GM23338 (cell line): ENCODE data around the gene EEF2. TPM values are rescaled to one million over a fixed set of nuclear protein-coding genes. Genes with fewer than 3 reads are reported as not detected.

ENCODE experiments used
- ATAC-seq: fragments of 200-7000 bp; cut with Tn5 transposase; 3 replicates; pipeline ENCODE4 v1.9.1; 2020
- DNase-seq: peaks from one replicate; pipeline ENCODE4 v3.0.0-alpha.2; 2015; ENCODE audit warnings: low spot score
- H2AFZ ChIP-seq: fragments of 200-600 bp; sonication (generic); 2 replicates; pipeline ENCODE4 v1.8.0; 2016; ENCODE audit warnings: antibody characterized with exemption, mild to moderate bottlenecking, moderate library complexity
- H3F3A ChIP-seq: fragments of 200-600 bp; sonication (generic); replicated peaks from 2 replicates; pipeline ENCODE4 v1.8.0; 2017; ENCODE audit warnings: antibody characterized with exemption, mixed run types, low read depth
- H3K27ac ChIP-seq: fragments of 200-600 bp; sonication (generic); 2 replicates; pipeline ENCODE4 v1.6.1; 2016; ENCODE audit warnings: low read depth
- H3K27me3 ChIP-seq: fragments of 200-600 bp; sonication (generic); 2 replicates; pipeline ENCODE4 v1.8.0; 2016; ENCODE audit warnings: mild to moderate bottlenecking, mixed run types, moderate library complexity; ENCODE audit not compliant: insufficient read depth
- H3K36me3 ChIP-seq: fragments of 200-600 bp; sonication (generic); 2 replicates; pipeline ENCODE4 v1.8.0; 2016; ENCODE audit warnings: mild to moderate bottlenecking; ENCODE audit not compliant: insufficient read depth
- H3K4me1 ChIP-seq: fragments of 200-600 bp; sonication (generic); 2 replicates; pipeline ENCODE4 v1.8.0; 2016; ENCODE audit warnings: mild to moderate bottlenecking, moderate library complexity; ENCODE audit not compliant: insufficient read depth
- H3K4me2 ChIP-seq: fragments of 200-600 bp; sonication (generic); 2 replicates; pipeline ENCODE4 v1.7.1; 2017; ENCODE audit warnings: mixed run types
- H3K4me3 ChIP-seq: fragments of 200-600 bp; sonication (generic); 2 replicates; pipeline ENCODE4 v1.6.1; 2016; ENCODE audit warnings: mixed run types
- H3K79me2 ChIP-seq: fragments of 200-600 bp; sonication (generic); replicated peaks from 2 replicates; pipeline ENCODE4 v1.8.0; 2017; ENCODE audit warnings: mild to moderate bottlenecking; ENCODE audit not compliant: insufficient read depth
- H3K9me2 ChIP-seq: fragments of 200-600 bp; sonication (generic); 2 replicates; pipeline ENCODE4 v1.8.0; 2017; ENCODE audit not compliant: insufficient read depth
- H4K20me1 ChIP-seq: fragments of 200-600 bp; sonication (generic); replicated peaks from 2 replicates; pipeline ENCODE4 v1.8.0; 2017; ENCODE audit warnings: mild to moderate bottlenecking; ENCODE audit not compliant: insufficient read depth
- H3K27ac Mint-ChIP-seq: 2 replicates; pipeline ENCODE4 v1.8.0; 2020; ENCODE audit warnings: inconsistent platforms, mild to moderate bottlenecking, moderate library complexity, mixed read lengths
- H3K27me3 Mint-ChIP-seq: 3 replicates; pipeline ENCODE4 v1.8.0; 2022; ENCODE audit warnings: low read depth, mild to moderate bottlenecking, moderate library complexity, mixed read lengths, inconsistent platforms; ENCODE audit not compliant: insufficient read depth, poor library complexity
- H3K36me3 Mint-ChIP-seq: 3 replicates; pipeline ENCODE4 v1.8.0; 2021; ENCODE audit warnings: low read depth, mild to moderate bottlenecking, inconsistent platforms, moderate library complexity, mixed read lengths
- H3K4me1 Mint-ChIP-seq: 3 replicates; pipeline ENCODE4 v1.8.0; 2020; ENCODE audit warnings: mild to moderate bottlenecking, inconsistent platforms, mixed read lengths
- H3K4me3 Mint-ChIP-seq: 3 replicates; pipeline ENCODE4 v1.8.0; 2021; ENCODE audit warnings: moderate library complexity, mild to moderate bottlenecking, inconsistent platforms, mixed read lengths
- H3K9me3 Mint-ChIP-seq: 3 replicates; pipeline ENCODE4 v1.8.0; 2020; ENCODE audit warnings: moderate library complexity, mild to moderate bottlenecking, inconsistent platforms, mixed read lengths
- CREB1 ChIP-seq: fragments of 250-450 bp; sonication (Bioruptor Pico); IDR thresholded peaks from 2 replicates; pipeline ENCODE4 v1.5.0; 2020; ENCODE audit warnings: low read depth, mild to moderate bottlenecking, moderate library complexity
- CTCF ChIP-seq, 2 experiments: fragments of 200-600 bp in 1 of 2; sonication (generic) in 1 of 2; conservative IDR thresholded peaks; 2 replicates each; pipeline versions ENCODE4 v1.5.1 to v1.6.1; 2016 to 2017; ENCODE audit warnings: antibody characterized with exemption in 2 of 2, low read depth in 2 of 2, mild to moderate bottlenecking in 2 of 2, moderate library complexity in 1 of 2
- ETS1 ChIP-seq: IDR thresholded peaks from 2 replicates; pipeline ENCODE4 v1.6.1; 2016; ENCODE audit warnings: antibody characterized with exemption
- EZH2 ChIP-seq: fragments of 200-600 bp; sonication (generic); IDR thresholded peaks from one replicate; pipeline ENCODE4 v1.8.0; 2017; ENCODE audit warnings: antibody characterized with exemption, mild to moderate bottlenecking, low read depth; ENCODE audit not compliant: unreplicated experiment
- EZH2phosphoT487 ChIP-seq: fragments of 200-600 bp; sonication (generic); IDR thresholded peaks from one replicate; pipeline ENCODE4 v1.8.1; 2018; ENCODE audit warnings: antibody characterized with exemption; ENCODE audit not compliant: unreplicated experiment
- JUNB ChIP-seq: IDR thresholded peaks from one replicate; pipeline ENCODE4 v1.6.1; 2016; ENCODE audit warnings: antibody characterized with exemption; ENCODE audit not compliant: unreplicated experiment
- NANOG ChIP-seq: IDR thresholded peaks from 2 replicates; pipeline ENCODE4 v1.6.1; 2016; ENCODE audit warnings: antibody characterized with exemption, borderline replicate concordance
- POLR2AphosphoS5 ChIP-seq: IDR thresholded peaks from 2 replicates; pipeline ENCODE4 v1.6.1; 2016; ENCODE audit warnings: antibody characterized with exemption, low read depth
- REST ChIP-seq: IDR thresholded peaks from one replicate; pipeline ENCODE4 v1.6.1; 2018; ENCODE audit warnings: antibody characterized with exemption; ENCODE audit not compliant: unreplicated experiment
- STAT1 ChIP-seq: IDR thresholded peaks from one replicate; pipeline ENCODE4 v1.6.1; 2016; ENCODE audit warnings: antibody characterized with exemption; ENCODE audit not compliant: unreplicated experiment
- ZNF114 ChIP-seq: fragments of 250-450 bp; sonication (Bioruptor Pico); IDR thresholded peaks from 2 replicates; pipeline ENCODE4 v1.5.0; 2020; ENCODE audit warnings: mild to moderate bottlenecking, moderate library complexity
- ZNF331 ChIP-seq: fragments of 250-450 bp; sonication (Bioruptor Pico); IDR thresholded peaks from 2 replicates; pipeline ENCODE4 v1.5.0; 2020; ENCODE audit warnings: low read depth, mild to moderate bottlenecking, moderate library complexity
- ZNF462 ChIP-seq: fragments of 250-450 bp; sonication (Bioruptor Pico); IDR thresholded peaks from 2 replicates; pipeline ENCODE4 v1.5.0; 2020; ENCODE audit warnings: mild to moderate bottlenecking, moderate library complexity
- polyA plus RNA-seq: library from polyadenylated mRNA; unstranded; fragments of >200 nt; fragmentation: Nextera tagmentation; extraction: Ambion mirVana; gene quantifications from 2 replicates; pipeline ENCODE4 v1.2.1, GENCODE V29; 2016
- total RNA-seq: library from RNA; depleted of rRNA; stranded (reverse); fragments of >200 nt; shearing (Covaris generic); gene quantifications from 2 replicates; pipeline ENCODE4 v1.2.3, GENCODE V29; 2014

Gene EEF2
- total and polyA plus RNA-seq, 2 experiments from 2014 or later, result 772 to 2,987 TPM

- Histone ChIP-seq H2AFZ (no peak overlapping the region), H3K4me1 (no peaks in the 10 kb centered on the region; the same call in 1 of the 2 replicates), H3K79me2 (peaks cover 52% of the 10 kb centered on the region), H3K4me3 (no peak overlapping the region), H3K4me2 (no peak overlapping the region), H3F3A (no peaks in the 10 kb centered on the region), H3K9me2 (no peaks in the 10 kb centered on the region), H3K36me3 (peaks cover 3% of the 10 kb centered on the region; the same call in 1 of the 2 replicates), H3K27ac (no peak overlapping the region), H4K20me1 (no peaks in the 10 kb centered on the region; the same call in 1 of the 2 replicates), H3K27me3 (no peaks in the 10 kb centered on the region)
- no peaks in the 10 kb centered on the region for H3K9me3 Mint-ChIP-seq
- peaks cover 3% of the 10 kb centered on the region; the same call in 2 of the 3 replicates for H3K4me1 Mint-ChIP-seq
- H3K27me3 Mint-ChIP-seq, result peaks cover 5% of the 10 kb centered on the region
- no peak overlapping the region for H3K4me3 Mint-ChIP-seq
- peak; percentile 78 for ATAC-seq
- TF ChIP-seq JUNB, result no peak
- no peak for TF ChIP-seq ZNF331 (CRISPR knock-in tag)
- no peak for TF ChIP-seq ETS1
- no peak for TF ChIP-seq STAT1
- TF ChIP-seq REST, result no peak
- no peak for TF ChIP-seq ZNF462 (CRISPR knock-in tag)
- TF ChIP-seq EZH2phosphoT487, result no peak
- no peak for TF ChIP-seq POLR2AphosphoS5
- no peak for TF ChIP-seq ZNF114 (CRISPR knock-in tag)
- no peak for TF ChIP-seq NANOG
- no peak for TF ChIP-seq CTCF (conservative IDR thresholded peaks at IDR 0.05; ENCODE audit: low read depth in 2 of 2)
- TF ChIP-seq CREB1 (CRISPR knock-in tag), result no peak
- TF ChIP-seq EZH2, result no peak
- H3K36me3 Mint-ChIP-seq, result peaks cover 9% of the 10 kb centered on the region
- no peak overlapping the region for H3K27ac Mint-ChIP-seq
- peak; percentile 70 for DNase-seq
Observed at GRCh38 chr19:4014541-4015491, 29.6 kb upstream of the EEF2 start.
